Fibroblast of lung (primary cell): ENCODE data around the gene NRDE2.

Source experiments
- EZH2 ChIP-seq: IDR thresholded peaks from 2 replicates; pipeline ENCODE4 v1.5.1; 2012; ENCODE audit warnings: low read length, control low read depth, mild to moderate bottlenecking; ENCODE audit errors: missing control alignments
- TF ChIP-seq, protein P1 (sequence below), 2 donors: IDR thresholded peaks in 1 of 2; conservative IDR thresholded peaks in 1 of 2; 1 replicate in 1 of 2; 2 replicates in 1 of 2; pipeline ENCODE4 v1.5.1; 2011 to 2012; ENCODE audit warnings: low read length in 2 of 2, control low read depth in 1 of 2, inconsistent platforms in 1 of 2, low read depth in 1 of 2, mild to moderate bottlenecking in 1 of 2

- TF ChIP-seq, protein P1, sequence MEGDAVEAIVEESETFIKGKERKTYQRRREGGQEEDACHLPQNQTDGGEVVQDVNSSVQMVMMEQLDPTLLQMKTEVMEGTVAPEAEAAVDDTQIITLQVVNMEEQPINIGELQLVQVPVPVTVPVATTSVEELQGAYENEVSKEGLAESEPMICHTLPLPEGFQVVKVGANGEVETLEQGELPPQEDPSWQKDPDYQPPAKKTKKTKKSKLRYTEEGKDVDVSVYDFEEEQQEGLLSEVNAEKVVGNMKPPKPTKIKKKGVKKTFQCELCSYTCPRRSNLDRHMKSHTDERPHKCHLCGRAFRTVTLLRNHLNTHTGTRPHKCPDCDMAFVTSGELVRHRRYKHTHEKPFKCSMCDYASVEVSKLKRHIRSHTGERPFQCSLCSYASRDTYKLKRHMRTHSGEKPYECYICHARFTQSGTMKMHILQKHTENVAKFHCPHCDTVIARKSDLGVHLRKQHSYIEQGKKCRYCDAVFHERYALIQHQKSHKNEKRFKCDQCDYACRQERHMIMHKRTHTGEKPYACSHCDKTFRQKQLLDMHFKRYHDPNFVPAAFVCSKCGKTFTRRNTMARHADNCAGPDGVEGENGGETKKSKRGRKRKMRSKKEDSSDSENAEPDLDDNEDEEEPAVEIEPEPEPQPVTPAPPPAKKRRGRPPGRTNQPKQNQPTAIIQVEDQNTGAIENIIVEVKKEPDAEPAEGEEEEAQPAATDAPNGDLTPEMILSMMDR (conservative IDR thresholded peaks at IDR 0.05 in 1 of 2, IDR thresholded peaks at IDR 0.05 in 1 of 2; ENCODE audit: low read depth in 1 of 2, low read length in 2 of 2), result no peak
- TF ChIP-seq EZH2, result no peak
Observed at GRCh38 chr14:90301122-90301521, 30.6 kb downstream of the NRDE2 start.
